Upper lobe of left lung (tissue), 6 donors: ENCODE data around the gene PRTFDC1. TPM values are rescaled to one million over a fixed set of nuclear protein-coding genes. Genes with fewer than 3 reads are reported as not detected.

Source experiments
- ATAC-seq, 2 donors: fragments of 200-7000 bp; cut with Tn5 transposase; one replicate each; pipeline ENCODE4 v1.9.1; 2022; ENCODE audit warnings: mild to moderate bottlenecking in 2 of 2, moderate library complexity in 2 of 2; ENCODE audit not compliant: low FRiP score in 2 of 2
- DNase-seq, 2 donors: peaks; one replicate each; pipeline ENCODE4 v3.0.0-alpha.2; 2019 to 2020
- H3K27ac ChIP-seq, 4 donors: fragments of 200-600 bp; sonication (generic); one replicate each; pipeline ENCODE4 v1.5.1; 2016 to 2019
- H3K27me3 ChIP-seq, 4 donors: fragments of 200-600 bp; sonication (generic); one replicate each; pipeline ENCODE4 v1.5.1; 2017 to 2019
- H3K36me3 ChIP-seq, 4 donors: fragments of 200-600 bp; sonication (generic); one replicate each; pipeline ENCODE4 v1.5.1; 2016 to 2019
- H3K4me1 ChIP-seq, 4 donors: fragments of 200-600 bp; sonication (generic); one replicate each; pipeline ENCODE4 v1.5.1; 2018 to 2019
- H3K4me3 ChIP-seq, 4 donors: fragments of 200-600 bp; sonication (generic); one replicate each; pipeline ENCODE4 v1.5.1; 2017 to 2019; ENCODE audit warnings: mild to moderate bottlenecking in 2 of 4, moderate library complexity in 1 of 4
- H3K9me3 ChIP-seq, 4 donors: fragments of 200-600 bp; sonication (generic); one replicate each; pipeline ENCODE4 v1.5.1; 2018 to 2019
- CTCF ChIP-seq, 6 experiments: fragments of 450-650 bp in 4 of 6; fragments of 200-600 bp in 2 of 6; sonication (generic) in 2 of 6; IDR thresholded peaks; one replicate each; pipeline ENCODE4 v1.5.1; 2016 to 2019; ENCODE audit warnings: antibody characterized with exemption in 6 of 6
- EP300 ChIP-seq, 4 donors: sonication (generic); formaldehyde crosslinking; IDR thresholded peaks; one replicate each; pipeline ENCODE4 v1.5.1; 2017; ENCODE audit warnings: antibody characterized with exemption in 4 of 4, control low read depth in 2 of 4
- POLR2A ChIP-seq, 4 donors: fragments of 450-650 bp; IDR thresholded peaks; one replicate each; pipeline ENCODE4 v1.5.1; 2016 to 2017; ENCODE audit warnings: antibody characterized with exemption in 4 of 4, mild to moderate bottlenecking in 2 of 4
- POLR2AphosphoS5 ChIP-seq, 2 donors: sonication (generic); formaldehyde crosslinking; IDR thresholded peaks; one replicate each; pipeline ENCODE4 v1.5.1; 2017; ENCODE audit warnings: antibody characterized with exemption in 2 of 2
- WGBS, 2 donors: methylation state at CpG; one replicate each; pipeline ENCODE4 v1.1.5; 2017 to 2018; 5-methylcytosine and 5-hydroxymethylcytosine counted together
- total RNA-seq, 6 donors: library from RNA; depleted of rRNA in 4 of 6; stranded (reverse); fragments of >200 nt in 4 of 6; gene quantifications; one replicate each; pipeline versions ENCODE4 v1.1.0 to v1.2.1, GENCODE V29; 2016 to 2021
- donor health status: DM: no; HTN: no; CAD: no; lungs with moderate emphysema.
- donor health status: DM: no; HTN: yes; CAD: no; lungs with severe emphysema.

The PRTFDC1 gene
- total RNA-seq, 6 donors from 2014 or later, result 0.91 to 3.9 (median 2.3) TPM

DNA sequence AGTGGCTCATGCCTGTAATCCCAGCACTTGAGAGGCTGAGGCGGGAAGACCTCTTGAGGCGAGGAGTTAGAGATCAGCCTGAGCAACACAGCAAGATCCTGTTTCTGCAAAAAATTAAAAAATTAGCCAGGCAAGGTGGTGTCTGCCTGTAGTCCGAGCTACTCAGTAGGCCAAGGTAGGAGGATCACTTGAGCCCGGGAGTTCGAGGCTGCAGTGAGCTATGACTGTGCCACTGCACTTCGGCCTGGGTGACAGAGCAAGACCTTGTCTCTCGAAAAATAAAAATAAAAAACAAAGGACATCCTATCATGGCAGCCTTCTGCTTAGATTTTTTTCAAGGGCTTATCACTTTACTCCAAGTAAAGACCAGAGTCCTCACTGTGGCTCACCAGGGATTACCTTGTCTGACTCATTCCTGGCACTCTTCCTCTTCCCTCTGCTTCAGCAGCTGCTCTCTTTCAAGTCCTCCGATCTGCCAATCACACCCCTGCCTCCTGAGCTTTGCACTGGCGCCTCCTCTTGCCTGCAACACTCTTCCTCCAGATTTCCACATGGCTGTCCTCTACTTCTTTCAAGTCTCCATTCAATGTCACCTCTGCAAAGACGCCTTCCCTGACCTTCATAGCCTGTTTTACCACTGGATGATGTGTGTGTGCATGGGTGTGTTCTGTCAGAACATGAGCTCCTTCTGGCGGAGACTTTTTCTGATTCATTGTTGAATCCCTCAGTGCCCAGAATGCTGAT is 7.7 kb downstream of the PRTFDC1 start:
- Histone ChIP-seq H3K9me3 (no peaks in the 10 kb centered on the region), H3K4me3 (no peak overlapping the region), H3K36me3 (no peaks in the 10 kb centered on the region), H3K4me1 (no peaks in the 10 kb centered on the region), H3K27me3 (no peaks in the 10 kb centered on the region), H3K27ac (no peak overlapping the region)
- WGBS, 2 donors, result 89 to 91% methylated on average over 10 to 11 of the region's 11 CpGs
- TF ChIP-seq POLR2A (IDR thresholded peaks at IDR 0.05), result no peak
- TF ChIP-seq CTCF (IDR thresholded peaks at IDR 0.05), result no peak
- DNase-seq, result no peak
- ATAC-seq, result peak in 1 of 2 donors; percentile 66

DNA sequence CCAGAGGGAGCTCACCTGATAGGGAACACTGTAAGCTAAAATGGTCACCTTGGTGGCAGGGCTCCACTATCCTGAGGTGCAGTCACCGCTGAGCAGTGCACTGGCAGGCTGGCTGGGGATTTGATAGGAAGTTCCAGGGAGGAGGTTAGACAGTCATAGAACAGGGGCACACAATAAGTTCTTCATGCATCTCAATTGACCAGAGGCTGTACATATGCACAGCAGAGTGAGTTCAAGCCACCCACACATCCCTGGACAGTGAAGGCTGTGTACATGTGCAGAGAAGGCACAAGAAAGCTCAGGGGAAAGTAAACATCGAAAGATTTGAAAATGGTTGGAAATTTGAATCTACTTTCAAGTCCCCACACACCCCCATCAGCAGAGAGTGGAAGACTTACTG is 13.9 kb downstream of the PRTFDC1 start:
- Histone ChIP-seq H3K36me3 (no peaks in the 10 kb centered on the region), H3K9me3 (no peaks in the 10 kb centered on the region), H3K4me3 (no peak overlapping the region), H3K27me3 (no peaks in the 10 kb centered on the region), H3K27ac (no peak overlapping the region), H3K4me1 (no peaks in the 10 kb centered on the region)
- TF ChIP-seq CTCF (IDR thresholded peaks at IDR 0.05) (no peak), POLR2A (IDR thresholded peaks at IDR 0.05) (no peak), POLR2AphosphoS5 (IDR thresholded peaks at IDR 0.05) (no peak), EP300 (IDR thresholded peaks at IDR 0.05) (no peak)
- ATAC-seq (no peak), DNase-seq (no peak)
- 97 to 100% methylated on average over 1 to 2 of the region's 2 CpGs for WGBS, 2 donors

DNA sequence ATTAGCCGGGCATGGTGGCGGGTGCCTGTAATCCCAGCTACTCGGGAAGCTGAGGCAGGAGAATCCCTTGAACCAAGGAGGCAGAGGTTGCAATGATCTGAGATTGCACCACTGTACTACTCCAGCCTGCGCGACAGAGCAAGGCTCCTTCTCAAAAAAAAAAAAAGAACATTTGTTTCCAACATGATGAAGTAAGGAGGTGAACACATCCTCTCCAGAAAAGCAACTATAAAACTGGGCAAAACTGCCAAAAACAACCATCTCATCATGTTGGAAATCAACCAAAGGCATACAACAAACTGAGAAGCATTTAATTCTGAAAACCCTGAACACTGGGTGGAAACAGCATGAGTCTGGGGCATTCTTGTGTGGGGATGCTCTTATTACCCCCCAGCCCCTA is 14.3 kb downstream of the PRTFDC1 start:
- H3K4me1 ChIP-seq, result no peaks in the 10 kb centered on the region
- H3K27ac ChIP-seq, result no peak overlapping the region
- H3K4me3 ChIP-seq, result no peak overlapping the region
- TF ChIP-seq POLR2AphosphoS5 (IDR thresholded peaks at IDR 0.05), result no peak
- TF ChIP-seq POLR2A (IDR thresholded peaks at IDR 0.05), result no peak
- TF ChIP-seq EP300 (IDR thresholded peaks at IDR 0.05), result no peak
- no peak for TF ChIP-seq CTCF (IDR thresholded peaks at IDR 0.05)
- DNase-seq (no peak), ATAC-seq (no peak)
- whole genome bisulfite sequencing, 2 donors, result 95 to 100% methylated on average over 5 of the region's 5 CpGs
- no peaks in the 10 kb centered on the region for H3K27me3 ChIP-seq
- H3K9me3 ChIP-seq, result no peaks in the 10 kb centered on the region
- H3K36me3 ChIP-seq, result no peaks in the 10 kb centered on the region

DNA sequence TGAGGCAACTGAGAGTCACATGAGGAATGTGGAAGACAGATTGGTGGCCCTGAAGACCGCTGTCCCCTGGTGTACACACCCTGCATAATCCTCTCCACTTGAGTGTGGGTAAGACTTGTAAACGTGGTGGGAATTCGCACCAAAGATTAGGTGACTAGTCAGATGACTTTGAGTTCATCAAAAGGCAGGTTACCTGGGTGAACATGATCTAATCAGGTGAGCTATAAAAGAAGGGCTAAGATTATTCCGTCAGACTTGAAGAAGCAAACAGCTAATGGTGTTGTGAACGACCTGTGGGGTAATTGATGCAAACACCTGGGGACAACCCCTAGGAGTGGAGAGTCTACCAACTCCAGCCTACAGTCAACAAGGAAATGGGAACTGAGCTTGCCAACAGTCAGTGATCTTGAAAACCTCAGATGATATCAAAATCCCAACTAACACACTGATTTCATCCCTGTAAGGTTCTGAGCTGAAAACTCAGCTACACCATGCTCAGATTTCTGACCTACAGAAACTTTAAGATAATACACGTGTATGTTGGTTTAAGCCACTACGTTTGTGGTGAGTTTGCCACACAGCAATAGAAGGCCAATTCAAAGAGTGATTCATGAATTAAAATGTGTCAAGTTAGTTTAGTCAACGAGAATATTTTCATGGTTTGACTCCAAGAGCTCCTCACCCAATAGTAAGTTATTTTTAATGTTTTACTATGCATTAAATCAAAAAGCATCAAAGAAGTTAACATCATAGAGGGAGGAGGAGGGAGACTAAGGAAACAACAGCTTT is 16.7 kb downstream of the PRTFDC1 start:
- no peaks in the 10 kb centered on the region for H3K4me1 ChIP-seq
- DNase-seq, result no peak
- no peaks in the 10 kb centered on the region for H3K9me3 ChIP-seq
- H3K27ac ChIP-seq, result no peak overlapping the region
- H3K27me3 ChIP-seq, result no peaks in the 10 kb centered on the region
- TF ChIP-seq POLR2AphosphoS5 (IDR thresholded peaks at IDR 0.05) (no peak), CTCF (IDR thresholded peaks at IDR 0.05) (no peak), EP300 (IDR thresholded peaks at IDR 0.05) (no peak), POLR2A (IDR thresholded peaks at IDR 0.05) (no peak)
- ATAC-seq, result no peak
- no peaks in the 10 kb centered on the region for H3K36me3 ChIP-seq
- H3K4me3 ChIP-seq, result no peak overlapping the region
- 77 to 81% methylated on average over 8 of the region's 8 CpGs for WGBS, 2 donors
